HG03432 (cell line): ENCODE data around the gene PRKG1.
"Not testable (repeated sequence)": the region's sequence is repeated elsewhere in the genome, so short reads cannot be mapped to it uniquely, and the experiment has no call there.

Experiments used
- ATAC-seq: cut with Tn5 transposase; IDR thresholded peaks from one replicate; pipeline ENCODE4 v1.9.1; 2021; ENCODE audit warnings: mild to moderate bottlenecking, moderate library complexity; ENCODE audit not compliant: unreplicated experiment

PRKG1 gene

DNA sequence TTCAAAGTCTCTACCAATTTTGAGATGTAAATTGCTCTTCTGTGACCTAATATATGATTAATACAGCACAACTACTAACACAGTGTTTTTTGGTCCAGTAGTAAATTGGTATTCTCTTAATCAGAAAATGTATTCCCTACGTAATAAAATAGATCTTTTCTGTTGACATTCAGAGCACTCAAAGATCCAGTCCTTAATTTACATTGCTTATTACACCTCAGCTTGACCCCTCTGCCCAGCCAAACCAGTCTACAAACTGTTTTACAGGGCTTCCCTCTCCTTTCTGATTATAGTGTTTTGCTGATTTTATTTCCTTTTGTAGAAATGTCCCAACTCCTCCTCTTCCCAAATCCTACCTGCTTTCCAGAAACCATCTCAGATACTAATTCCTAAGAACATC, 293.4 kb downstream of the PRKG1 start:
- no peak for ATAC-seq

DNA sequence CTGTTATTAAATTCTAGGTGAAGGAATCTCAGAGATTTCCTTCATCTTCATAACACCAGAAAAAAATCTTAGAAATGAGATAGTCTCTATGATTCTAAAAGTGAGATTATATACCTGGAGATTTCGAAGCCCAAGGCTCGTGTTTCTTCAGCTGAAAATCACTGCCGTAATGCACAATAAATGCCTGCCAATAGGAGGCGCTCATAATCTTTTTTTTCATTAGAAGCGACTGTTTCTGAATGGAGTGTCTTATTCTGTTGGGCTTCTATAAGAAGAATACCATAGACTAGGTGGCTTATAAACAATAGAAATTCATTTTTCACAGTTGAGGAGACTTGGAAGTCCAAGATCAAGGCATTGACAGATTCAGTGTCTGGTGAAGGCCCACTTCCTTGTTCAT, 294.7 kb downstream of the PRKG1 start:
- no peak for ATAC-seq

DNA sequence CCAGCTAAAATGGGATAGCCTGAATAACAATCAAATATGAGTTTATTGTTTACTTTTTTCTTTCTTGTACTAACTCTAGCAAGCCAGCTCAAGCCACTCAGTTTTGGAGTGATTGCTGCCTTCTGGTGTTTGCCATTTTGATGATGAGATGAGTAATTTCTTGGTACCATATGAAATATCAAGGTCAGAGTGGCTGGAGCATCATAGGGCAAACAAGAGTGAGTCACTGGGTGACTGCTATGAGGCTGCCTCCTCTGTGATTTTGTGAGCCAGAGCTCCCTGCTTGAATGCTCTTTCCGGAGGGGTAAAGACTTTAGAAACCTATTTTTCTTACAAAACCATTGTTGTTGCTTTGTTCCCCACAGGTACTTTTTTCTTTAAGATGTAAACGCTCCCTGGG, 295.6 kb downstream of the PRKG1 start:
- no peak for ATAC-seq

DNA sequence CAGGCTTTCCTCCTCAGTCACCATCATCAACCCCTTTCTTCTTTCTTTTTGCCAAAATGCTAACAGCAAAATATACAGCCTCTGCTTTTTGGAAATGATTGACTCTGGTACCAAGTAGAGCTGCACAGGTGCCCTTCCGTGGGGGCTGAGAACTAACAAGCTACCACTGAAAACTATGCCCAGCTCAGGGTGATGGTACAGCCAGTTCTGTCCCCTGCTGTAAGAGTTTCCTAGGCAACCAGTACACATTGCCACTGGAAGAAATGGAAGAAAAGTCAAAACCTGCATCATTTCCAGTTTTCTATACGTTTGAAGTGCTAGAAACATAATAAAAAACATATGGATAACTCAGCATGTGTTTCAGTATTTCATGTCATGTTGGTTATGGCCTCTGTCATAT, 297.5 kb downstream of the PRKG1 start:
- ATAC-seq: no peak

DNA sequence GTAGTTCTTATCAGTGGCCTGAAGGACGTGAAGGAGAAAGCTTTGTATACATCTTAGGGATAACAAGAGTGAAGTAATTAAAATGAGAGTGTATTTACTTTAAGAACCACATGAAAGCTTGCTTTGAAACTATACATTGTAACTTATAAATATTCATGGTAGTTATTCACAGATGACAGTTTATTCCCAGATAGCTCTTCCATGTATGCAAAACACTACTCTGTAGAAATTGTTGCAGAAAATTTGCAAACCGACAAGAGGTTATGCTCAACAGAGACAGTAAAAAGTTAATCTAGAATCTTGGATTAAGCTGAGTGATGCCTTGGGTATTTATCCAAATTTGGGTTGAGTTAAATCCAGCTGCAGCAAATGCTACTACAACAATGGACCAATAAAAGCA, 301.5 kb downstream of the PRKG1 start:
- ATAC-seq: no peak

DNA sequence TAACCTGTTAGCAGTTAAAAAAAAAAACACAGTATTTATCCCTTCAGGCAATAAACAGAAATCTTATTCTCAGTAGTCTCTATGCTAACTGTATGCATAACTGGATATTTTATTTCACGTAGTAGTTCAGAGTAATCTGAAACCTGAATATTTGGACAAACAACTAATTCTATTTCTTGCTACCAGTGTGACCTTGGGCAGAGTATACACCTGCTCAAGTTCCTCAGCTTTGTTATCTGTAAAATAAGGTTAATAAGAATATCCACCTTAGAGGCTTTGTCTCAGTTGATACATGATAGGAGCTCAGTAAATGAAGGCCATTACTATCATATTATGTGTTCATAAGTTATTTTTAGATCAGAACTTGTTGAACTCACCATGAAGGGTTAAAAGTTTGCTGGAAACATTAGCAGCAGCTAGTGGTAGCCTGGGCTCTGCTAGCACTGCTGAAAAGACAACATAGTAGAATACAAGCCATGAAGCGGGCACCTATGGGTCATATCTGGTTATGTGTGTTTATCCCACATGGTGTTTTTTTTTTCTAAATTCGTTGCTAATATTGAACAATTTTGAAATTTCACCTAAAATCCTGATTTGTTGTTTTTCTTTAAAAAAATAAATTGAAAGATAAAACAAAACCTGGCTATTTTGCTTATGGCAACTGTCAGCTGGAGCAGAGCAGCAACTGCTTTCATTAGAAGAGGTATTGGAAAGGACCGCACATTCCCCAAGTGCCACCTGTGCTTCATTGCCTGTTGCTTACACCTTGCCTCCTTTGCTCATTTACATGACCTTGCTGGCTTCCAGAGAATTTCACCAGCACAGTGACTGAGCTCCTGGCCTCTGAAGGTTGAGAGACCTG, 303.0 kb downstream of the PRKG1 start:
- no peak for ATAC-seq

DNA sequence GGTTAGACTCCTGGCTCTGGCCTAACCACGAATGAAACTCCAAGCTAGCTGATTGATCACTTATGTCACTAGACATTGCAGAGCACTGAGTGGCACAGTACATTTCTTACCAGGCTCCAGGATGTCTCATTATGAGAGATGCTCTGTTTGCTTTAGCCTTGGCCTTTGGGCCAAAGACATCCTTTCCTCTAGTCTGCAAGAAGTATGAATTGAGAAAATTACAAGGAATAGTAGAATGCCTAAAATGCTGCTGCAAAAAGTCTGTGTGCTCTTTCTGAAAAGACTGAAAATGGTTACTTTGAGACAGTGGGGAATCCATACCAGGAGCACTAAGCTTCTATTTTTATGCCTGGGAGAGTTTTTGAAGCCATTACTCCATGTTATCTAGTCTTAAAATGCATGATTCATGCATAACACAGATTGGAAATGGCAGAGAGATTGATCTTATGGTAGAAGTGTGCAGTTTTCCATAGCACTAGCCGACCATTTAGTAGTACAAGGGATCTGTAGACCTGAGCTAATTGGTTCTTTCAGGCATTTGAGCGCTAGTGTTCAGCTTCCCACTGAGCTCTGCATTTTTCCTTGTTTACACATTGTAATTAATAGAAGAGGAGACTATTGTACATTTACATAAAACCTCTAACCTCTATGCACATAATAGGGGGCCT, 303.8 kb downstream of the PRKG1 start:
- ATAC-seq: no peak

DNA sequence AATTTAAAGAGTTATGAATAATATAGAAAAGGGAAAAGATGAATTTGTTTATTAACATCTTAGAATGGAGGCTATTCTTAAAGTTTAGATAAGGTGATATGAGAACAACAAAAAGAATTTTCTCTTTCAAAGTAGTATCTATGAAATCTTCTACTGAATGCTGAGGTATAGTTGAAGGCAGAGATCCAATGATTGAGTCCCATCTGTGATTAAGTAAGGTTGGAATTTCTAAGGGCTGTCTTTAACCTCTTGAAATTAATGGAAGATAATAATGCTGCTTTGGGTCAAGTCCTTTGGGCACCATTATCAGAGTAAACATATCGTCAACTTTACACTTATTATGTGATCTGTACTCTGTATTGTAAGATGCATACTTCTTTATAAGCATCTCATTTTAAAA, 307.9 kb downstream of the PRKG1 start:
- ATAC-seq: no peak

DNA sequence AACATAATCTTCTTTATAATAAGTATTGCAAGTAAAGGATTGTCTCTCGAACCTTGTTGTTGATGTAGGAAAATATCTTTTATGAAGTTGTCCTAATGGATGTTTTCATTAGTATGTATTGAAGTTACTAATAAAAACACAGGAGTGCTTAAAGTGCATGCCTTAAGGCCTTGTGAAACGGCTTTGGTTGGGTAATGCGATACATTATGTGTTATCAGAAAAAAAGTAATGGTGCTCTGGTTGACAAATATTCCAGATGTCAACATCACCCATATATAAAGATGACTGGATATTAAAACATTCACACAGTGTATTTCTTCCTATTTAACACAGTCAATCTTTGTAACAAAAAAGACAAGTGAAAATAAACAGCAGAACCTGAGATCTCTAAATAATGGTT, 310.7 kb downstream of the PRKG1 start:
- no peak for ATAC-seq

DNA sequence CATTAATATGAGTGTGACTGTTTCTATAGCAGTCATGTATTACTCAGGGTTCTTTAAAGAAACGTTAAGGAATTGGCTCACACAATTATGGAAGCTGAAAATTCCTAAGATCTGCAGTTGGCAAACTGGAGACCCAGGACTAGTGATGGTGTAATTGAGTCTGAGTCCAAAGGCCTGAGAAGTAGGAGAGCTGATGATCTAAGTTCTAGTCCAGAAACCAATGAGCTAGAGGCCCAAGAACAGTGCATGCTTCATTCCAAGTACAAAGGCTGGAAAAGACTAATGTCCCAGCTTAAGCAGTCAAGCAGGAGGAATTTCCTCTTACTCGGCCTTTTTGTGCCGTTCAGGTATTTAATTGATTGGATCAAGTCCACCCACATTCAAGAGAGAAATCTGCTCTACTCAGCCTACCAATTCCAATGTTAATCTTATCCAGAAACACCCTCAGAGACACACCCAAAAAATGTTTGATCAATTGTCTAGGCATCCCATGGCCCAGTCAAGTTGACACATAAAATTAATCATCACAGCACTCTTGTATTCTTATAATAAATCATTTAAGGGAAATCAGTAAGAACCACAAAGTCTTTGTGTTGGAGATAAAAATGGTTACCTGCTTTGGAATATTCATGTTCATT, 312.1 kb downstream of the PRKG1 start:
- no peak for ATAC-seq

DNA sequence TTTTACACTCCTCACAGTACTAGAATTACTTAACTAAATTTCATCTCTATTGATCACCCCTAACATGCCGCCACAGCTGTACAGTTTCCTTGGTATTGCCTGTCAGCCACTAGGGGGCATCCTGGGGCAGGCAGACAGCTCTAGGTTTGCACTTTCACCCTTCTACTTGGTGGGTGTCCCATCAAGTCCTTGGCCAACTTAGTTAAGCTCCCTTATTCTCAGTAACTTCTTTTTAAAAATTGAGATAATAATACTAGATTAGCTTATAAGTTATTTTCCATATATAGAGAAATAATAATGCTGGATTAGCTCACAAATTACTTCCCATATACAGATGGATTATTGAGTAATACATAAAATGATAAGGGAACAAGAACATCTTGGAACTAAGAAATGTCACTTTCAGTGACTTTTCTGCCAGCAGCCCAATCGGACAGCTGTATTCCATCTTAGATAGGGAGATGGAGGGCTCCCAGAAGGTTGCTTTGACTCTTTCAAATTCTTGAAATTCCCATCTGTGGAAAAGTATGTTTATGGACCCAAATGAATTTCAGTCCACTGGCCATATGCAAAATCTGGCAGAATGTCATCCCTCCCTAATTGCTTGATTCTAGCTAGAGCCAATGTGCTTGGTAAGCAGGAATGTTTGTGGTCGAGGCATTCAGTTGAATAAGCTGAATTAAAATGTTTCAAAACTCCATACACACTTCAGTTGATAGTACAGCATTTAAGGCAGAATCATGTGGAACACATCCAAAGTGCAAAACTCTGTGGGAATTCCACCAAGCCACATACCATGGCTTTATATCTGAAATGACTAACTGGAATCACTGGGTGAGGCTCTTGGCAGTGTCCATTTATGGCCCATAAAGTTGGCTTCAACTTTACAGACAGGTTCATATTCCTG, 315.4 kb downstream of the PRKG1 start:
- ATAC-seq: peak; percentile 96

DNA sequence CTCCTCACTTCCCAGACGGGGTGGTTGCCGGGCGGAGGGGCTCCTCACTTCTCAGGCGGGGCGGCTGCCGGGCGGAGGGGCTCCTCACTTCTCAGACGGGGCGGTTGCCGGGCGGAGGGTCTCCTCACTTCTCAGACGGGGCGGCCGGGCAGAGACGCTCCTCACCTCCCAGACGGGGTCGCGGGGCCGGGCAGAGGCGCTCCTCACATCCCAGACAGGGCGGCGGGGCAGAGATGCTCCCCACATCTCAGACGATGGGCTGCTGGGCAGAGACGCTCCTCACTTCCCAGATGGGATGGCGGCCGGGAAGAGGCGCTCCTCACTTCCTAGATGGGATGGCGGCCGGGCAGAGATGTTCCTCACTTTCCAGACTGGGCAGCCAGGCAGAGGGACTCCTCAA, 318.7 kb downstream of the PRKG1 start:
- ATAC-seq: not testable (repeated sequence)

DNA sequence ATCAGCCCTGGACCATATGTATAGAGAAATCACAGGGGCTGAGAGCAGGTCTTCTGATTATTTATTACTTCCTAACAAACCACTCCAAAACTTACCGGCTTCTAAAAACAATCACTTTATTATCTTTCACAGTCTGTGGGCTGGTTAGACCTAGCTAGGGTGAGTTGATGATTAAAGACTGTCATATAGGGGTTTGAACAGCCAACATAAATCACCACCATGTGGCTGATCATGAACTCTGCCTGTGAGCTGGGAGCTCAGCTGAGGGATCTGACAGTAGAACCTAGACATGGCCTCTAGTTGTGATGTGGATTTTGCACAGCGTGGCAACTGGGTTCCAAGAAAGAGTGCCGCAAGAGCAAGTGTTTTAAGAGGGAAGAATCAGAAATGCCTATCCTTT, 319.8 kb downstream of the PRKG1 start:
- no peak for ATAC-seq

DNA sequence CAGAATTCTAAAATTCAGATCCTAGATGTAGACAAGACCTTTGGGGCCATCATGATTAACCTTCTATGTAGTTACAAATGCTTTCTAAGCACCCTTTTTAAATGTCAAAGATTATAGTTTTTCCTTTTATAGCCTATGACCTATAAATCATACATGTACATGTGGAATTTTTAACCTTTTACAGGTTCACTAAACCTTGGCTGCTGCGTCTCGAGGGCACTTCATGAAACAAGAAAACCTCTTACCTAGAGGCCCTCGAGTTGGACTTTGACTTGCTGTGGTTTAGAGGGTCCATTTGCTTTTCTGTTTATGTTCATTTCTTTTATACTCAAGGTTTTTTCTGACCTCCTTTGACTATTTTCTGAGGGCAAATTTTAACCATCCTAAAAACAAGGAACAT, 323.0 kb downstream of the PRKG1 start:
- ATAC-seq: no peak

DNA sequence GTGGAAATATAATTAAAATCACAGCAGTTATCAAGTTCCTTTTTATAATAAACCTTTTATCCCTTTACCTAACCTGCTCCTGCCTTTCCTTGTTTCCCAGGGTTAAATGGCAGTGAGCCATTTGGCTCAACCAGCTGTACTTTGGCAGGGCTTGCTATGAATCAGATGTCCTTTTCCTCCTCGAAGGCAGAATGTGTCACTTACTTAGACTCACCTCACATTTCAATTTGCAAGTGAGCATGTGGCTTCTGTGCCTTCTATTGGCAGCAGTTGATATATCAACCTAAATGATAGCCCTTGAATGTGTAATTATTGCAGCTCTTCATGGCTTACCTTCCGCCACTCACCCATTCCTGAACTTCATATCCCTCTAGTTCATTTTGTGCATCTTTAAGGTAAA, 323.4 kb downstream of the PRKG1 start:
- no peak for ATAC-seq

DNA sequence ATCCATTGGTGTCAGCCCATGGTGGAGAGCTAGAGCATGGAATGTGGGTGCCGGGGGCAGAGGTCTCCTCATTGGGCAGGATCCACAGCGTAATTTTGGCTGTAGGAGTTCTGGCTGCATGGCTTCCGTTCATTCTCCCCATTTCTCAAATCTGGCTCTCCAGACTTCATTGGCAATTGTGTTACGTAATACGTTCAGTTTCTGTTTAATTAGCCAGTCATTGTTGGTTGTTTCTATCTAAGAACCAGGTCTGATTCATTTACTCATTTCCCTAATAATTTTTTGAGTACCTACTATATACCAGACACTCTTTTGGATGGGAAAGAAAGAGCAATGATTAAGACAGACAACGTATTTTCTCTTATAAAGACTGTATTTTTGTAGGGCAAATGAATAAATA, 325.6 kb downstream of the PRKG1 start:
- ATAC-seq: no peak

DNA sequence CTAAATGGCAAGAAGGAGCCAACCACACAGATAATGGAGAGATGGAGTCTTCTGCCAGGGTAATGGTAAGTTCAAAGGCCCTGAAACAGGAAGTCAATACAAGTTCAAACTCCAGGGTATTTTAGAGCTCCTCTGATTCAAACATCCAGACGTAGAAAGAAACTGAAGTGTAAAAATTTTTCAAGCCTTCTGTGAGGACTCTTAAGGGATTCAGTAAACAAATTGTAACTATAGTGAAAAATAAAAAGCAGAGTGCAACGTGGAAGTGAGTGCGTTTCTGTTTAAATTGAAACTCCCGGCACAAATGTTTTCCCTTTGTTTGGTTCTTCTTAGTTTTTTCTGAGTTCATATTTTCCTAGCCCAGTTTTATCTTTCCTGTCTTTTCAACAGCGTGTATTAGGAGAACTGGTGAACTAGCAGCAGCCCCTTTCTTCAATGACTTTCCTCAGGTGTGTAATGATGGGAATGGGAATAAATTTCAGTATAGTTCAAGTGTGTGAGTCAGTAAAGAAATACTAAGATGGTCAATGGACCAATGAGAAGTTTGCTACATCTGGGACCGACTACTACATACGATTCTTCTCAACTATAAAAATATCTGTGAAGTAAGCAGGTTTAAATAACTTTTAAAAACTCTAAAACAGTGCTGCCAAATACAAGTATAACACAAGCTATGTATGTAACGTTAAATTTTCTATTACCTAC, 326.3 kb downstream of the PRKG1 start:
- ATAC-seq: no peak

DNA sequence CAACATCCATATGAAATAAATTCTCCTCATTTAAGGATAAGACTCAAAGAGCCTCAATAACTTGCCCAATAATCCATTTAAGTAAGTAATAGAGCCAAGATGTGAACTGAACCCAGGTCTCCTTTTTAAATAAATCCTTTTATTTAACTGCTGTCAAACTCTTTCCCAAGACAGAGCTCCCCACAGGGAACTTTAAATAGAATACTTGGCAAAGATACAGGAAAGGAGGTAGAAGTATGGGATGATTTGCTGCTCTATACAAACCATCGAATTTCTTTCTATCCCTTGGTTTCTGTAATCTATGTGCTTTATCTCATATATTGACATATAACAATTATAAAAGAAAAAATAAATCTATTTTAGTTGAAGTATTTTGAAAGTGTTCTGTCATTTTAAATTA, 329.2 kb downstream of the PRKG1 start:
- ATAC-seq: no peak

DNA sequence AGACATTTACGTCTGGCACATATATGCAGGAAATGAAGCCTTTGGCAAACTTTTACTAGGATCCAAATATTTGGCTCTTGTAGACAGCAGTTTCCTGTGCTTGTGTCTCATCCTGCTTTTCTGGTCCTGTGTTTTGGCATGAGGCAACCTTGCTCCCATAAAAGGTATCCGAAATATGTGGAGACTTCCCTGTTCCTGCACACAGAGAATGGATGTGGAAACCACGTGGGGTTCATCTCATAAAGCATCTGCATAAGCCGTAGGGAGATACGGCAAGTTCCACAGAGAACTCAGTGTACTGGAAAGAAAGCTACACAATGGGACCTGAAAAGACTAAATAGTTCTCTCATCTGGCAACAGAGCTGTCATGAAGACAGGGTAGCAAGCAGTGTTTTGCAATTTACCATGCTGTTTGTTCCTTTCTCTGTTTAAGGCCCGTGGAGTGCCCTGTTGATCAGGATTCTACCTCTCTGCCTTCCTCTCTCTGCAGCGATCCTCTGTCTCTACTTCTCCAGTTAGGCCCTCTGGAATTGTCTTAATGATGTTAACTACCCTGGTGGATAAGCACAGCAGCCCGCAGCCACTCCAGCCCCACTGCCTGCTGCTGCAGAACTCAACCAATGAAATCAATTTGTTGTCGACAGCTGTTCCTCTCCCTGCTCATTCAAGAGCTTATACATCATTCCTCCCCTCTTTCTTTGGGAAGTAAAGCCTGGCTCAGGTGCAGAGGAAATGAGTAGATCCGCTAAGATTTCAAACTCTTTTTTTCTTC, 331.5 kb downstream of the PRKG1 start:
- no peak for ATAC-seq

DNA sequence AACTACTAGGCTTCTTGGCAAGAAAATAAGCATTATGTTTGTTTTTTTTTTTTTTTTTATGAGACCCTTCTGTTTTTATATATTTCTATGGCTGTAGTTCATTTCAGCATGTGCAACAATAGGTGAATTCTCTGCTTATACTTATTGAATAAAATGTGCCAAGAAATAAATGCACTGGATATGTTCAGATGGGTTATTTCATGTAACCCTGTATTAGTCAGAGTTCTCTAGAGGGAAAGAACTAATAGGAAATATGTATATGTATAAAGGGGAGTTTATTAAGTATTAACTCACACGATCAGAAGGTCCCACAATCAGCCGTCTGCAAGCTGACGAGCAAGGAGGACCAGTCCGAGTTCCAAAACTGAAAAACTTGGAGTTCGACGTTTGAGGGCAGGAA, 332.3 kb downstream of the PRKG1 start:
- no peak for ATAC-seq
